GM10248 (cell line): ENCODE data around the gene HRH3.

Experiments used
- CTCF ChIA-PET: fragments of 300-600 bp; sonication (Branson Sonifier 250); formaldehyde crosslinking; extraction: SDS; loops from one replicate; lab custom pipeline; 2021; ENCODE audit warnings: antibody characterized with exemption; lab: Yijun Ruan, JAX
- POLR2A ChIA-PET: fragments of 350-650 bp; sonication (Branson Sonifier 250); formaldehyde crosslinking; extraction: SDS; loops from one replicate; lab custom pipeline; 2020; ENCODE audit warnings: antibody characterized with exemption; lab: Yijun Ruan, JAX
- DNase-seq: peaks from one replicate; pipeline ENCODE4 v3.0.0; 2012; ENCODE audit errors: extremely low spot score
- TF ChIP-seq, protein P1 (sequence below): IDR thresholded peaks from 2 replicates; pipeline ENCODE4 v1.5.1; 2012; ENCODE audit warnings: mild to moderate bottlenecking, low read depth; ENCODE audit errors: extremely low read depth, missing control alignments, control extremely low read depth

Gene HRH3

DNA sequence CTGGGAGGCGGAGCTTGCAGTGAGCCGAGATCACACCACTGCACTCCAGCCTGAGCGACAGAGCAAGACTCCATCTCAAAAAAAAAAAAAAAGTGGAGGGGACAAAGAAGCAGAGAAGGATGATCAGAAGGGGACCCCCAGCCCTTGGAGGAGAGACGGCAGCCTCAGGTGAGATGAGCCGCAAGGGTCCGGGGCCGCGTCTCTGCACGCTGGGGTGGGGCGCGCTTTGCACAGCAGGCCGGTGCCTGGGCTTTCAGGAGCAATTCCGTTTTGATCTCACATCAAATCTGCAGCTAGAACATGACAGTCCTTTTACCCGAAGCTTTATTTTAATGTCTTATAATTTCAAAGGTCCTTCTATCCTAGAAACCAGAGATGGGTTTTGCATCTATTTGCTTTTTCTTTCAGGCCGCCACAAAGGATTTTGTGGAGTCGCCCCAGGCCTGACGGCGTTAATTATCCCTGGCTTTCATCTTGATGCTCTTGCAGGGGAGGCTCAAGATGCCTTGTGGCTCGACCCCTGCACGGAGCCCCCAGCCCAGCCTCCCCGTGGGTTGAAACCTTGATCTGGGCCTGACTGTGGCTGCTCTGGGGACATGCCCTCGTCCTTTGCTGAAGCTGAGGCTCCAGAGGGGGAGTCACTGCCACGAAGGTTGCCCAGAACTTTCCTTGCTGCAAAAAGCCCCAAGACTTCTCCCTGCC, 17.3 kb downstream of the HRH3 start:
- CTCF ChIA-PET, result interaction anchor here (0.7 kb wide), 1 partner anchor 192 kb away, joined by 3 read pairs; no protein-coding TSS in a partner anchor
- TF ChIP-seq, protein P1, sequence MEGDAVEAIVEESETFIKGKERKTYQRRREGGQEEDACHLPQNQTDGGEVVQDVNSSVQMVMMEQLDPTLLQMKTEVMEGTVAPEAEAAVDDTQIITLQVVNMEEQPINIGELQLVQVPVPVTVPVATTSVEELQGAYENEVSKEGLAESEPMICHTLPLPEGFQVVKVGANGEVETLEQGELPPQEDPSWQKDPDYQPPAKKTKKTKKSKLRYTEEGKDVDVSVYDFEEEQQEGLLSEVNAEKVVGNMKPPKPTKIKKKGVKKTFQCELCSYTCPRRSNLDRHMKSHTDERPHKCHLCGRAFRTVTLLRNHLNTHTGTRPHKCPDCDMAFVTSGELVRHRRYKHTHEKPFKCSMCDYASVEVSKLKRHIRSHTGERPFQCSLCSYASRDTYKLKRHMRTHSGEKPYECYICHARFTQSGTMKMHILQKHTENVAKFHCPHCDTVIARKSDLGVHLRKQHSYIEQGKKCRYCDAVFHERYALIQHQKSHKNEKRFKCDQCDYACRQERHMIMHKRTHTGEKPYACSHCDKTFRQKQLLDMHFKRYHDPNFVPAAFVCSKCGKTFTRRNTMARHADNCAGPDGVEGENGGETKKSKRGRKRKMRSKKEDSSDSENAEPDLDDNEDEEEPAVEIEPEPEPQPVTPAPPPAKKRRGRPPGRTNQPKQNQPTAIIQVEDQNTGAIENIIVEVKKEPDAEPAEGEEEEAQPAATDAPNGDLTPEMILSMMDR, result no peak
- DNase-seq, result no peak
- POLR2A ChIA-PET, result no interaction called here

DNA sequence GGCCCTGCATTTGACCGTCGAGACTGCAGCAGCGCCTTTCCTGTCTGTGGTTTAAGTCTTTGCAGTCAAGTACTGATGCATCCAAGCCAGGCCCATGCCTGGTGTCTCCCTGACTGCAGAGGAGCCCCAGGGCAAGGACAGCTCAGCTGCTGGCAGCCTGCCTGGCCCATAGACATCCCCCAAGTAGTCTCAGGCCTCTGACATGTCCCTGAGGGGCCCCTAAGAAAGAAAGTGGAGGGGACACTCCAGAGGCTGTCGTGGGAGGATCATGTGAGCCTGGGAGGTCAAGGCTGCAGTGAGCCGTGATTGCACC, 18.0 kb downstream of the HRH3 start:
- ChIA-PET CTCF (interaction anchor here (1.4 kb wide), 1 partner anchor 64 kb away, joined by 3 read pairs; no protein-coding TSS in a partner anchor), POLR2A (no interaction called here)
- TF ChIP-seq, protein P1, result no peak
- no peak for DNase-seq

DNA sequence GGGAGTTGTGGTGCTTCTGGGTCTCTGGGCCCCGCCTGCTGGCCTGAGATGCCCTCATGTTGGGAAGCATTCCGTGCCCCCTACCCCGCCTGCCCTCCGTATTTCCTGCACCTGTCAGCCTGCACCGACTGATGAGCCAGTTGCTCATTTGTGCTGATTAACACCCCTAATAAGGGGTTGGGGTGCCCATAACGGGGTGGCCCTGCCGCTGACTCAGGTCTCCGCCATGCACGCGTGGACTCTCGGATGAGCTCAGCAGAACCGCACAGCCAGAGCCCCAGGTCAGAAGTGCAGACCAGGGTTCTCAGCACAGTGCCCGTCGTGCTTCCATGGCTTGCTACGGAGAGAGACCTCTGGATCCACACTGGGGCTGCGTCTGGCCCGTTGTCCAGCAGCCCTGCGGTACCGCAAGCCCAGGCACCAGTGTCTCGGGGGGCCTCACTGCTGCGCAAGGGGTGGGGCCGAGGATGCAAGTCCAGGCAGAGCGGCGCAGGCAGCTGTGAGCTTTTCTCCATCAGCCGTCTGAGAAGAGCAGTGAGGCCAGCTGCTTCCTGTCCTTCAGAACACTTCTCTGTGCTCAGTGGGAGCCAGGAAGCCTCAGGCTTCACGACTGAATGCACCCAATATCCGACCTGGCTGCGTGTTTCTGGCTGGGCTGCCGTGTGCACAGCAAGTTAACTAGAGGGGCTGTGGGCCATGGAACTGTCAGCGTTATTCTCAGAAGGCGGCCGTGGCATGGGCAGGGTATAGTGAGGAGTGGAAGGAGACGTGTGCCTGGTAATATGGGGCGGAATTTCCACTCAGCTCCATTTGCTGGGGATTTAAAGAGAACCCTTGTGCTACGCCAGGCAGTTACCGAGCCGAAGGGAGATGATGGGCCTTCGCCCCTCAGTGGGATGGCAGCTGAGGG, 18.6 kb downstream of the HRH3 start:
- ChIA-PET POLR2A (no interaction called here), CTCF (interaction anchor here (1.4 kb wide), 1 partner anchor 64 kb away, joined by 3 read pairs; no protein-coding TSS in a partner anchor)
- TF ChIP-seq, protein P1, result no peak
- peak; percentile 62 for DNase-seq

DNA sequence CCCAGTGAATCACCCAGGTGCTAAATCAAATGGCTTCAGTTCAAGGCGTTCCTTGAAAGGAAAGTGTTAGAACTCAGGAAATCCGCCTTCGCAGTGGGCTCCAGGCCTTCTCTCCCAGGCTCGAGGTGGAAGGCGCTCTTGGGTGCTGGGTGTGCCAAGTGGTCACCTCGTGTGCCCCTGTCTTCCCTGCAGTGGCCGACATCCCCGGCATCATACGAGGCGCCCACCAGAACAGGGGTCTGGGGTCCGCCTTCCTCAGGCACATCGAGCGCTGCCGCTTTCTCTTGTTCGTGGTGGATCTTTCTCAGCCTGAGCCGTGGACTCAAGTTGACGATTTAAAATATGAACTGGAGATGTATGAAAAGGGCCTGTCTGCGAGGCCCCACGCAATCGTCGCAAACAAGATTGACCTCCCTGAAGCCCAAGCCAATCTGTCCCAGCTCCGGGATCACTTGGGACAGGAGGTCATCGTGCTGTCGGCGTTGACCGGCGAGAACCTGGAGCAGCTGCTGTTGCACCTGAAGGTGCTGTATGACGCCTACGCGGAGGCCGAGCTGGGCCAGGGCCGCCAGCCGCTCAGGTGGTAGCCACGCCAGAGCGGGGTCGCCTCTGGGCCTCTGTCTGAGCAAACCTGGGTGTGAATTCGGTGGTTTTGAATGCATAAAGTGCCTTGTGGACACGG, 19.4 kb downstream of the HRH3 start:
- DNase-seq, result no peak
- POLR2A ChIA-PET, result no interaction called here
- CTCF ChIA-PET, result interaction anchor here (1.3 to 1.4 kb wide), 2 partner anchors 13 to 63 kb away, joined by 3 read pairs; no protein-coding TSS in a partner anchor
- TF ChIP-seq, protein P1, result no peak

DNA sequence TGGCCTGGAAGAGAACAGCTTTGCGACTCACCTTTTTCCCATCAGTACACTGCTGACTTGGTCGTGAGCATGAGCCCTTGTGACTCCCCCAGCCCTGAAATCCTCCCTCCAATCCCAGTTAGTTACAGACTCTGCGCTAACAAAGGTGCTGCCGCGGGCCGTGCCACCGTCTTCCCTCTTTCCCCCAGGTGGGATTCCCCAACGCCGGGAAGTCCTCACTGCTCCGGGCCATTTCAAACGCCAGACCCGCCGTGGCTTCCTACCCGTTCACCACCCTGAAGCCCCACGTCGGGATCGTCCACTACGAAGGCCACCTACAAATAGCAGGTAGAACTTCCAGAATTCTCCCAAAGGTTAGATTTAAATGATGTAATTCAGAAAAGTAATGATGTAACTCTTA, 21.1 kb downstream of the HRH3 start:
- no peak for DNase-seq
- CTCF ChIA-PET, result no interaction called here
- TF ChIP-seq, protein P1, result no peak
- POLR2A ChIA-PET, result no interaction called here

DNA sequence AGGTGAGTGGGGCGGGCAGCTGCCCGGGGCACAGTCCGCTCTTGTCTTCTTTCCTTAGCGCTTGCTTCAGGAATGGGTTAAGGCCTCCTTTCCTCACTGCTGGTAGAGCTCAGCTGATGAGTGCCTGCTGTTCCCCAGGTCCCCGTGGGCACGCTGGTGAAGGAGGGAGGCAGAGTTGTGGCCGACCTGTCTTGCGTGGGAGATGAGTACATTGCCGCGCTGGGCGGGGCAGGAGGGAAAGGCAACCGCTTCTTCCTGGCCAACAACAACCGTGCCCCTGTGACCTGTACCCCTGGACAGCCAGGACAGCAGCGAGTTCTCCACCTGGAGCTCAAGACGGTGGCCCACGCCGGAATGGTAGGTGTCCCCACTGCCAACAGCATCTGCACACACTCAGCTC, 21.6 kb downstream of the HRH3 start:
- DNase-seq, result no peak
- TF ChIP-seq, protein P1, result no peak
- ChIA-PET POLR2A (no interaction called here), CTCF (no interaction called here)
